Calu3 (cell line): Measurements from ENCODE around the gene TMEM97. TPM values are rescaled to one million over a fixed set of nuclear protein-coding genes. Genes with fewer than 3 reads are reported as not detected.

ENCODE experiments used
- BruUV-seq: library from RNA; stranded (reverse); fragments of 400-500 nt; replicated peaks from 2 replicates; lab custom pipeline; 2021; lab: Mats Ljungman, UMichigan
- CTCF ChIA-PET: fragments of 300-600 bp; sonication (Branson Sonifier 250); formaldehyde crosslinking; loops from one replicate; lab custom pipeline; 2022; ENCODE audit warnings: antibody characterized with exemption; lab: Charles Lee
- DNase-seq: peaks from one replicate; pipeline ENCODE4 v3.0.0; 2022
- H3K27ac Mint-ChIP-seq: one replicate; pipeline ENCODE4 v1.8.0; 2022; ENCODE audit warnings: mixed read lengths; ENCODE audit not compliant: unreplicated experiment
- H3K27me3 Mint-ChIP-seq: one replicate; pipeline ENCODE4 v1.8.0; 2022; ENCODE audit warnings: mixed read lengths; ENCODE audit not compliant: unreplicated experiment
- H3K36me3 Mint-ChIP-seq: one replicate; pipeline ENCODE4 v1.8.0; 2022; ENCODE audit warnings: mild to moderate bottlenecking, moderate library complexity, mixed read lengths; ENCODE audit not compliant: insufficient read depth, unreplicated experiment
- H3K4me1 Mint-ChIP-seq: one replicate; pipeline ENCODE4 v1.8.0; 2022; ENCODE audit warnings: mild to moderate bottlenecking, low read depth, mixed read lengths; ENCODE audit not compliant: unreplicated experiment
- H3K4me3 Mint-ChIP-seq: one replicate; pipeline ENCODE4 v1.8.0; 2022; ENCODE audit warnings: mild to moderate bottlenecking, low read depth, moderate library complexity, mixed read lengths; ENCODE audit not compliant: unreplicated experiment
- H3K9me3 Mint-ChIP-seq: one replicate; pipeline ENCODE4 v1.8.0; 2022; ENCODE audit warnings: low read depth, mixed read lengths; ENCODE audit not compliant: unreplicated experiment
- CTCF ChIP-seq: fragments of 200-600 bp; IDR thresholded peaks from one replicate; pipeline ENCODE4 v1.8.0; 2022; ENCODE audit warnings: antibody characterized with exemption; ENCODE audit not compliant: unreplicated experiment
- intact Hi-C: fragments of 100-400 bp; cut with micrococcal nuclease; formaldehyde crosslinking; loops from one replicate; pipeline ENCODE4 v1.10.0; 2022; ENCODE audit not compliant: unreplicated experiment
- total RNA-seq: library from RNA; stranded (reverse); gene quantifications from 2 replicates; pipeline ENCODE4 v1.2.3, GENCODE V29; 2022

TMEM97 gene
- total RNA-seq, 1 experiment from 2014 or later = 110 TPM

GRCh38 chr17:28368306-28368831 is 49.4 kb downstream of the TMEM97 start:
- Mint-ChIP-seq H3K9me3 (no peaks in the 10 kb centered on the region), H3K27me3 (peaks cover 7% of the 10 kb centered on the region), H3K36me3 (peaks cover 22% of the 10 kb centered on the region), H3K4me3 (no peak overlapping the region), H3K27ac (no peak overlapping the region), H3K4me1 (peaks cover 14% of the 10 kb centered on the region)
- TF ChIP-seq CTCF = no peak
- intact Hi-C loops = no loop called here
- BruUV-seq = no TSS peak
- CTCF ChIA-PET = interaction anchor here (1.0 kb wide), 1 partner anchor 22 kb away, joined by 3 read pairs; no protein-coding TSS in a partner anchor
- DNase-seq = no peak

DNA sequence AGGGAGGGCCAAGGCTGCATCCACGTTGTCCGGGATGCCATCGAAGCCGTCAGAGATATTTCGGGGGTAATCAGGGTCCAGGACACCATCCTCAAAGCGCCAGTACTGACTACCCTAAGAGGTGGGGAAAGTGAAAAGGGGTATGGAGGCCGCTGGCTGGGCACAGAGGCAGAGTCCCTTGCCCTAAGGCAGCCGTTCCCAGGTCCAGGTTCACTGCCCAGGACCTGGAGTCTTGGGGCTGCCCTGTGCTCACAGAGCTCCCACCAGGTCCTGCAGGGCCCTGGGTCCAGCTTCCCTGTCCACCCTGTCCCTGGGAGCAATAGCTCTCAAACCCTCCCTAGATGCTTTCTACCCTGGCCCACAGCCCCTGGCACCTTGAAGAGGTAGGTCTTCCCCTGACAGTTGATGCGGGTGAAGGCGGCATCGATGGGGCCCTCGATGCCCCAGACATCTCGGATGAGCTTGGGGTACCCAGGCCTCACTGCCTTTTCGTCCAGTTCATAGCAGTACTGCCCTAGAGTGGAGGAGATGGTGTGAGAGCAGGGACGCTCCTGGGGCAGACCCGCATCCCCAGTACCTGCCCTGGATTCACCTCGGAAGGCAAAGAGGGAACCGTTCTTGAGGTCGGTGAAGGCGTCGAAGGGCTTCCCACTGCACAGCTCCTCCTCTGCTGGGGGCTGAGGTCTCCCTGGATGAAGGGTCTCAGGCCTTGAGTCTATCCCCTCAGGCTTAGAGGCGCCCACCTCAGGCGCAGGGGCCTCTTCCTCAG is 50.1 kb downstream of the TMEM97 start:
- no peak overlapping the region for H3K27ac Mint-ChIP-seq
- DNase-seq = no peak
- no peaks in the 10 kb centered on the region for H3K9me3 Mint-ChIP-seq
- peaks cover 12% of the 10 kb centered on the region for H3K27me3 Mint-ChIP-seq
- BruUV-seq = no TSS peak
- peaks cover 16% of the 10 kb centered on the region for H3K36me3 Mint-ChIP-seq
- H3K4me1 Mint-ChIP-seq = peaks cover 14% of the 10 kb centered on the region
- no peak overlapping the region for H3K4me3 Mint-ChIP-seq
- intact Hi-C loops = no loop called here
- no peak for TF ChIP-seq CTCF
- CTCF ChIA-PET = no interaction called here

- Mint-ChIP-seq H3K9me3 (no peaks in the 10 kb centered on the region), H3K4me3 (no peak overlapping the region), H3K27me3 (peaks cover 12% of the 10 kb centered on the region), H3K4me1 (peaks cover 14% of the 10 kb centered on the region), H3K27ac (no peak overlapping the region), H3K36me3 (peaks cover 14% of the 10 kb centered on the region)
- CTCF ChIA-PET = no interaction called here
- no peak for TF ChIP-seq CTCF
- no TSS peak for BruUV-seq
- DNase-seq = no peak
- intact Hi-C loops = loop anchor here (5.0 kb wide), 1 partner anchor 48 kb away; no protein-coding TSS in a partner anchor
These were observed 50.7 kb downstream of the TMEM97 start for GRCh38 chr17:28369684-28370034.

DNA sequence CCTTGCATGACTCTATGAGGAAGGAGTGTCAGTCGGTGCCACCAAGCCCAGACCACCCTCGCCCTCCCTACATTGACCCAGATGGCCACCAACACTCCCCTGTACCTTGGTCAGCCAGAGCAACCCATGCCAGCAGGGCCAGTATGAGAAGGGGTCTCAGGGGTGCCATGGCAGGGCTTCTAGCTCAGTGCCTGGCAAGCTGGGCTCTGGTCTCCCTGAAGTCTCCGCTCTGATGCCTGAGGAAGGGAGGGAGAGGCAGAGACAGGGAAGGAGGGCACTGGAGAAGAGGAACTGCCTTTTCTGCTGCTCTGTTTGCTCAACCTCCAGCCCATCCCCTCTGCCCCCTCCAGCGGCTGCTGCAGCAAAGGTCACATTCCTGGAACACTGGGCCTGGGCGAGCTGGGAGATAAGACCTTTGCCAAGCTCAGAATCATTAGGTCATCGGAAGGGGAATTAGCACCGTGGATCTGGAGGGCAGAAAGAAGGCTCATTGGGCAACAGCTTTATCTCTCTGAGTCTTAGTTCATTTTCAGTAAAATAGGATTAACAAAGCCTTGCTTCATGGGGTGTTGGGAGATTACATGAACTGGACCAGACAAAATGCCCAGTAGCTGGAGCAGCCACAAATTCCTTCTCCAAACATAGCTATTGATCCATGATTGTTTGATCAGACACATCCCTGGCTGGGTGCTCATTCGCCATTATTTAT is 51.2 kb downstream of the TMEM97 start, which contains the start of gene VTN:
VTN (minus strand) TSS at position 273 of the 709 bp plus-strand sequence; CDS start at position 169, 104 bp downstream.
- BruUV-seq = no TSS peak
- H3K36me3 Mint-ChIP-seq = peaks cover 14% of the 10 kb centered on the region
- peak; percentile 22 for DNase-seq
- H3K4me3 Mint-ChIP-seq = peak within 1 kb of the TSS; percentile 65
- H3K27me3 Mint-ChIP-seq = peaks cover 12% of the 10 kb centered on the region
- H3K4me1 Mint-ChIP-seq = peaks cover 14% of the 10 kb centered on the region
- no peak for TF ChIP-seq CTCF
- peak within 1 kb of the TSS; percentile 61 for H3K27ac Mint-ChIP-seq
- no peaks in the 10 kb centered on the region for H3K9me3 Mint-ChIP-seq
- intact Hi-C loops = loop anchor here (5.0 kb wide), 1 partner anchor 47 kb away; no protein-coding TSS in a partner anchor
- CTCF ChIA-PET = interaction anchor here (0.6 kb wide), 2 partner anchors 58 to 163 kb away, joined by 3 read pairs; no protein-coding TSS in a partner anchor
